ENCODE measurements around the gene TMEM238L. TPM values are rescaled to one million over a fixed set of nuclear protein-coding genes. Genes with fewer than 3 reads are reported as not detected.
"Not testable (repeated sequence)": the region's sequence is repeated elsewhere in the genome, so short reads cannot be mapped to it uniquely, and the experiment has no call there.

TMEM238L gene
- total RNA-seq = 1 to 10 TPM in 2 of 4 donors, under 1 TPM in 2; 0.42 to 4.8 (median 1.0) TPM

DNA sequence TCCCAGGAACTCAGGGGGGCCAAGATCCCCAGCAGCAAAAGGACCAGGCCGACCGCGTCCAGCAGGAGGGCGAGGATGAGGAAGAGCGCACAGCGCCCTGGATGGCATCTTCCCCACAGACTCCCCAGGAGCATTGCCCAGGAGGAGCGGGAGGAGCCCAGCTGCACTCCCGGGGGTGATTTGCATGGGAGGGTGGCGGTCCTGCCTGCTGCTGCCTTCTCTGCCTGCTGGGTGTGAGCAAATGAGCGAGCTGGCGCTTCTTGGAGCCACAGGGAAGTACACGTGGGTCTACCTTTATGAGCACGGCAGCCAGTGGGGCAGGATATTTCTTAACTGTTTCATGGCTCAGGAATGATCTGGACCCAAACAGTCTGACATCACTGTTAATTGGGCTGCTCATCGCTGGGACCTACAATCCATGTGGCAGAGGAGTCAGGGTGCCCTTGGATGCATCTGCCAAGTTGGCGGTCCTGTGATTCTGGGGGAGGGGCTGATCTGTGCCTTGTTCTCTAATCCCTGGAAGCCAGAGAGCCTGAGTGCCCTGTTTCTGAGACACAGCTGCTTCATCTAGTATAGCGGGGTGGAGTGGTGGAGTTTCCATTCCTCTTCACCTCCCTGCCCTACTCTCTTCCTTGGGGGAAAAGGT, at the start of gene TMEM238L:
Gene TMEM238L, minus strand, starts transcription at position 270 of the 646 bp plus-strand sequence. Its CDS starts 136 bp downstream, at position 134.
- H3K4me1 ChIP-seq = peaks cover 8 to 57% (median 19%) of the 10 kb centered on the region in 3 donors
- H3K27ac ChIP-seq = peak within 1 kb of the TSS in 3 of 4 donors; percentile 23 to 88 (median 58)
- no peaks in the 10 kb centered on the region for H3K9me3 ChIP-seq
- TF ChIP-seq POLR2A (IDR thresholded peaks at IDR 0.05) = peak in 1 of 4 donors; percentile 31
- no peak for TF ChIP-seq CTCF (IDR thresholded peaks at IDR 0.05)
- no peaks in the 10 kb centered on the region for H3K27me3 ChIP-seq
- no peak for DNase-seq
- no peaks in the 10 kb centered on the region for H3K36me3 ChIP-seq
- peak within 1 kb of the TSS in 3 of 4 donors; percentile 3 to 27 (median 14) for H3K4me3 ChIP-seq
- WGBS, 2 donors = 60 to 88% methylated on average over 1 to 14 of the region's 16 CpGs
- intact Hi-C loops (cut with DNase I) = no loop called here

GRCh38 chr17:10846636-10847035, 42.7 kb upstream of the TMEM238L start:
- not testable (repeated sequence) for H3K4me3 ChIP-seq, H3K27me3 ChIP-seq, H3K27ac ChIP-seq, H3K9me3 ChIP-seq, H3K36me3 ChIP-seq, DNase-seq
- WGBS, 2 donors = 78 to 80% methylated on average over 6 of the region's 6 CpGs
- peaks cover 3 to 21% (median 5%) of the 10 kb centered on the region in 3 donors for H3K4me1 ChIP-seq
- intact Hi-C loops (cut with DNase I) = loop anchor here (10.0 kb wide), 1 partner anchor 202 kb away; no protein-coding TSS in a partner anchor

DNA sequence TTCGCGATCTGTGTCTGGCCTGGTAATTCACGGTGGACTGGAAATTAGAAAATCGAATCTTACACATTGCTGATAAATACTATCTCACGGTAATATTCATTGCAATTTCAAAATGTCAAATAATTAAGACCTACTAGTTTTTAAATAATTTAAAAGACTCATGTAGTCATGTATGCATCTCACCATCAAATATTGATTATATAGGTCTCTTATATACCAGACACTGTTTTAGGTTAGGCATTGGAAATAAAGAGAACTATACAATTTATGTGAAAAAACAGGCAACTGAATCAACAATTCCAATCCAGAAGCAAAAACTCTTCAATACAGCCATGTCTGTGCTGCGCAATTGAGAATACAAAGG, 41.5 kb upstream of the TMEM238L start:
- DNase-seq = no peak
- no peaks in the 10 kb centered on the region for H3K27me3 ChIP-seq
- no peaks in the 10 kb centered on the region for H3K9me3 ChIP-seq
- TF ChIP-seq CTCF (IDR thresholded peaks at IDR 0.05) = no peak
- no peak for TF ChIP-seq POLR2A (IDR thresholded peaks at IDR 0.05)
- H3K4me3 ChIP-seq = peak overlapping the region; percentile 27 to 62 (median 56)
- H3K27ac ChIP-seq = peak overlapping the region in 1 of 4 donors; percentile 69
- peaks cover 3 to 21% (median 5%) of the 10 kb centered on the region in 3 donors for H3K4me1 ChIP-seq
- no peaks in the 10 kb centered on the region for H3K36me3 ChIP-seq
- WGBS, 2 donors = 17 to 20% methylated on average over 6 of the region's 6 CpGs
- intact Hi-C loops (cut with DNase I) = loop anchor here (2.0 to 10.0 kb wide), 2 partner anchors 109 to 201 kb away; no protein-coding TSS in a partner anchor

- intact Hi-C loops (cut with DNase I) = loop anchor here (2.0 to 10.0 kb wide), 3 partner anchors 68 to 200 kb away; no protein-coding TSS in a partner anchor
- Histone ChIP-seq H3K36me3 (no peaks in the 10 kb centered on the region), H3K27me3 (no peaks in the 10 kb centered on the region), H3K4me1 (peaks cover 3 to 21% (median 5%) of the 10 kb centered on the region in 3 donors), H3K4me3 (peak overlapping the region; percentile 27 to 62 (median 56)), H3K27ac (peak overlapping the region in 3 of 4 donors; percentile 34 to 77 (median 69)), H3K9me3 (no peaks in the 10 kb centered on the region)
- TF ChIP-seq POLR2A (IDR thresholded peaks at IDR 0.05) (no peak), CTCF (IDR thresholded peaks at IDR 0.05) (peak; percentile 95 to 99 (median 98))
- DNase-seq = no peak
- 8 to 9% methylated on average over 24 to 27 of the region's 28 CpGs for whole genome bisulfite sequencing, 2 donors
These were observed 40.9 kb upstream of the TMEM238L start for GRCh38 chr17:10844621-10845387.

DNA sequence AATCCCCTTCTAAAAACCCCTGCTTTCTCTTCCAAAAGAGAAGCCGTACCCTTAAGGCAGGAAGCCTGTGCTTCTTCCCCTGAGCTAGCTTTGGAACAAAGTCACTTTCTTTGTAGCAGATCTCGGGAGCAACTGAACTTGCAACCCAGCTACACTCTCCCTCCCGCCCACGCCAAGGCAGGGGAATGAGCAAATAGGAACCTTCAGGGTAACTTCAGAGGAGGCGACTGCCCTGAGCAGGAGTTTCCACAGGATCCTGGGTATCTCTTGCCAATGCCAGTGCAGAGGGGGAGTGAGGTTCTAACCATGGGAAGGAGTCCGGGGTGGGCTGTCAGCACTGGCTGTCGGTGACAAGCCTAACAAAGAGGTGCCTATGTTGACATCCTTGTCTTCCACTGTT, 39.9 kb upstream of the TMEM238L start:
- intact Hi-C loops (cut with DNase I) = loop anchor here (2.0 to 10.0 kb wide), 3 partner anchors 67 to 199 kb away; no protein-coding TSS in a partner anchor
- Histone ChIP-seq H3K9me3 (no peaks in the 10 kb centered on the region), H3K36me3 (no peaks in the 10 kb centered on the region), H3K27me3 (no peaks in the 10 kb centered on the region), H3K4me1 (peaks cover 3 to 21% (median 5%) of the 10 kb centered on the region in 3 donors), H3K4me3 (no peak overlapping the region), H3K27ac (no peak overlapping the region)
- no peak for DNase-seq
- 53 to 57% methylated on average over 2 to 7 of the region's 7 CpGs for WGBS, 2 donors
- TF ChIP-seq CTCF (IDR thresholded peaks at IDR 0.05) = no peak
- TF ChIP-seq POLR2A (IDR thresholded peaks at IDR 0.05) = no peak

Data from esophagus squamous epithelium (tissue), 5 donors.